ENCODE data around the gene IQCM.

DNA sequence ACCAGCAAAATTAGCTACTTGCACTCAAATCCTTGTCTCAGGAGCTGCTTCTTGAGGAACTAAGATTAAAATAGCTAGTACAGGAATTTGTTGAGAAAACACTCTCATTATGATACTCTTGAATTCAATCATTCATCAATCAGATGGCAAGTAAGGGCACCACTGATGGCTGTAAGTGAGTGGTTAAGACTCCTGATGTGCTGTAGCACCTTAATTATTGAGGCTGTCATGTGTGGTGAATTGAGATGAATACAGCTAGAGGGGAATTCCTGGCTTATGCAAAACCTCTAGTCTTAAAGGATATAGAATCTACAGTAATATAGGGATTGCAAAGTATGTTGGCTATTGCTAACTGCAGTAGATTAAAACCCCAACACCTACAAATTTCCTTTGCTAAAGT, 509.1 kb downstream of the IQCM start:
- TF ChIP-seq FOS (IDR thresholded peaks at IDR 0.05; ENCODE audit: borderline replicate concordance, insufficient read depth, low read length) (no peak), CTCF (IDR thresholded peaks at IDR 0.05; ENCODE audit: extremely low read depth in 1 of 2, insufficient read depth in 1 of 2, low read depth in 1 of 2, low read length in 2 of 2) (no peak), POLR2A (IDR thresholded peaks at IDR 0.05; ENCODE audit: low read depth, low read length) (no peak), POLR2AphosphoS5 (IDR thresholded peaks at IDR 0.05; ENCODE audit: insufficient read depth, low read depth, low read length) (no peak), EZH2 (IDR thresholded peaks at IDR 0.05; ENCODE audit: borderline replicate concordance, low read depth, low read length, severe bottlenecking) (no peak), JUN (IDR thresholded peaks at IDR 0.05; ENCODE audit: borderline replicate concordance, insufficient read depth, insufficient read length, low read depth) (no peak), MYC (IDR thresholded peaks at IDR 0.05; ENCODE audit: low read depth, low read length) (no peak), MAX (IDR thresholded peaks at IDR 0.05; ENCODE audit: insufficient read depth, insufficient read length) (no peak), GATA2 (IDR thresholded peaks at IDR 0.05; ENCODE audit: insufficient read depth, insufficient read length, low read depth, low read length) (no peak)
